DND-41 (cell line): ENCODE results near the gene C9orf153.
"Not testable (repeated sequence)": the region's sequence is repeated elsewhere in the genome, so short reads cannot be mapped to it uniquely, and the experiment has no call there.

Experiments used
- ATAC-seq: fragments of 200-7000 bp; cut with Tn5 transposase; 3 replicates; pipeline ENCODE4 v1.9.1; 2021; ENCODE audit warnings: low read depth; ENCODE audit not compliant: insufficient read depth
- DNase-seq: peaks from one replicate; pipeline ENCODE4 v3.0.0-alpha.2; 2020
- H2AFZ ChIP-seq: 2 replicates; pipeline ENCODE4 v1.6.0; 2012; ENCODE audit warnings: low read depth, low read length
- H3K27ac ChIP-seq: 2 replicates; pipeline ENCODE4 v1.5.1; 2012; ENCODE audit warnings: low read length, inconsistent platforms
- H3K27me3 ChIP-seq: fragments of 200-600 bp; sonication (generic); 2 replicates; pipeline ENCODE4 v1.6.0; 2012; ENCODE audit warnings: low read length, mild to moderate bottlenecking, inconsistent platforms; ENCODE audit not compliant: insufficient read depth, poor library complexity
- H3K36me3 ChIP-seq: 2 replicates; pipeline ENCODE4 v1.5.1; 2012; ENCODE audit warnings: low read length, inconsistent platforms; ENCODE audit not compliant: insufficient read depth
- H3K4me1 ChIP-seq: 2 replicates; pipeline ENCODE4 v1.5.1; 2012; ENCODE audit warnings: mild to moderate bottlenecking, low read length; ENCODE audit not compliant: insufficient read depth
- H3K4me2 ChIP-seq: 2 replicates; pipeline ENCODE4 v1.6.0; 2012; ENCODE audit warnings: mild to moderate bottlenecking, moderate library complexity, low read length, inconsistent platforms; ENCODE audit not compliant: insufficient read depth
- H3K4me3 ChIP-seq, 2 experiments: fragments of 200-600 bp in 1 of 2; shearing (Covaris generic) in 1 of 2; 2 replicates each; pipeline ENCODE4 v1.5.1; 2012 to 2016; ENCODE audit warnings: inconsistent platforms in 2 of 2, low read length in 2 of 2, mild to moderate bottlenecking in 2 of 2, low read depth in 1 of 2, moderate library complexity in 1 of 2
- H3K79me2 ChIP-seq: 2 replicates; pipeline ENCODE4 v1.6.0; 2012; ENCODE audit warnings: low read length, inconsistent platforms; ENCODE audit not compliant: insufficient read depth
- H3K9ac ChIP-seq: 2 replicates; pipeline ENCODE4 v1.6.0; 2012; ENCODE audit warnings: low read depth, mild to moderate bottlenecking, inconsistent platforms, low read length, moderate library complexity
- H3K9me3 ChIP-seq: 2 replicates; pipeline ENCODE4 v1.5.1; 2012; ENCODE audit warnings: low read length, moderate library complexity, mild to moderate bottlenecking, inconsistent platforms; ENCODE audit not compliant: insufficient read depth, severe bottlenecking
- H4K20me1 ChIP-seq: 2 replicates; pipeline ENCODE4 v1.6.0; 2012; ENCODE audit warnings: low read length; ENCODE audit not compliant: insufficient read depth
- EZH2 ChIP-seq: IDR thresholded peaks from 3 replicates; pipeline ENCODE4 v1.6.1; 2012; ENCODE audit warnings: borderline replicate concordance, low read depth, mild to moderate bottlenecking, moderate library complexity, low read length, inconsistent platforms; ENCODE audit not compliant: severe bottlenecking
- TF ChIP-seq, protein P1 (sequence below): IDR thresholded peaks from 2 replicates; pipeline ENCODE4 v1.5.1; 2012; ENCODE audit warnings: borderline replicate concordance, low read length, moderate library complexity, mild to moderate bottlenecking; ENCODE audit not compliant: poor library complexity, severe bottlenecking; ENCODE audit errors: extremely low read depth

Gene C9orf153

GRCh38 chr9:86298873-86299272 is 39.4 kb upstream of the C9orf153 start:
- no peaks in the 10 kb centered on the region for H4K20me1 ChIP-seq
- H2AFZ ChIP-seq = no peak overlapping the region
- ATAC-seq (no peak), DNase-seq (no peak)
- no peaks in the 10 kb centered on the region for H3K27me3 ChIP-seq
- H3K4me3 ChIP-seq = no peak overlapping the region
- no peak overlapping the region for H3K27ac ChIP-seq
- no peak overlapping the region for H3K4me2 ChIP-seq
- H3K9me3 ChIP-seq = no peaks in the 10 kb centered on the region
- no peaks in the 10 kb centered on the region for H3K79me2 ChIP-seq
- TF ChIP-seq, protein P1, sequence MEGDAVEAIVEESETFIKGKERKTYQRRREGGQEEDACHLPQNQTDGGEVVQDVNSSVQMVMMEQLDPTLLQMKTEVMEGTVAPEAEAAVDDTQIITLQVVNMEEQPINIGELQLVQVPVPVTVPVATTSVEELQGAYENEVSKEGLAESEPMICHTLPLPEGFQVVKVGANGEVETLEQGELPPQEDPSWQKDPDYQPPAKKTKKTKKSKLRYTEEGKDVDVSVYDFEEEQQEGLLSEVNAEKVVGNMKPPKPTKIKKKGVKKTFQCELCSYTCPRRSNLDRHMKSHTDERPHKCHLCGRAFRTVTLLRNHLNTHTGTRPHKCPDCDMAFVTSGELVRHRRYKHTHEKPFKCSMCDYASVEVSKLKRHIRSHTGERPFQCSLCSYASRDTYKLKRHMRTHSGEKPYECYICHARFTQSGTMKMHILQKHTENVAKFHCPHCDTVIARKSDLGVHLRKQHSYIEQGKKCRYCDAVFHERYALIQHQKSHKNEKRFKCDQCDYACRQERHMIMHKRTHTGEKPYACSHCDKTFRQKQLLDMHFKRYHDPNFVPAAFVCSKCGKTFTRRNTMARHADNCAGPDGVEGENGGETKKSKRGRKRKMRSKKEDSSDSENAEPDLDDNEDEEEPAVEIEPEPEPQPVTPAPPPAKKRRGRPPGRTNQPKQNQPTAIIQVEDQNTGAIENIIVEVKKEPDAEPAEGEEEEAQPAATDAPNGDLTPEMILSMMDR = no peak
- no peak for TF ChIP-seq EZH2
- H3K36me3 ChIP-seq = peaks cover 63% of the 10 kb centered on the region
- H3K4me1 ChIP-seq = no peaks in the 10 kb centered on the region
- no peak overlapping the region for H3K9ac ChIP-seq

- DNase-seq = not testable (repeated sequence)
Observed at GRCh38 chr9:86290341-86290740, 30.9 kb upstream of the C9orf153 start.

DNA sequence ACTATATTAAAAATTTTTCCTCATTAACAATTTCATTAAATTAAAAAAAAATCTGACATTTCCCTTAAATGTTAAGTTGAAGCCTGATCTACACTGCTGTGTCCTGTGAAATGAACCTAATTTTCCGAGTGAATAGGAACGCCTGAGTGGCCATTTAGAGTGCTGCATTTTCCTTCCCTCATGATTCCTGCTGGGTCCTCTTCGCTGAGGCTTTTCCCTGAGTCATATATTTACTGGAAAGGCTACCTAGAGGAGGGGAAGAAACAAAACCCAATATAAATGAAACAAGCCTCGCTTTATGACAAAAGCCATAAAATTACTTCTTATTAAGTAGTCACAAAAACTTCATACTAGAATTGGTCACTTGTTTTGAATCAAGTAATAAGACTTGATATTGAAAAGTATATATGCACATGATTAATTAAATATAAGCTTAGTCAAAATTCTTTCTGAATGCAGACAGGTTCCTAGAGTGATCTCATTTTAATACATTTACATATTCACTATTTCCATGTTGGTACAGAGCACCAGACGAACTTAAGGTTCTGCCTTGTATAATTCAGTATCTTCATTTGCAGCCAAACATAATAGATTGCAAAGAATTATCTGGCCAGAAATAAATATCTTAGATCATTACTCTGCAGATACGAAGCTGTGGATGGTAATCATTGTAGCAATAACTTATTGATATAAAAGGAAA is 29.2 kb upstream of the C9orf153 start:
- TF ChIP-seq, protein P1 = no peak
- no peak for TF ChIP-seq EZH2
- no peak overlapping the region for H3K4me2 ChIP-seq
- H4K20me1 ChIP-seq = no peaks in the 10 kb centered on the region
- no peak overlapping the region for H3K4me3 ChIP-seq
- H2AFZ ChIP-seq = no peak overlapping the region
- H3K4me1 ChIP-seq = no peaks in the 10 kb centered on the region
- no peaks in the 10 kb centered on the region for H3K27me3 ChIP-seq
- H3K36me3 ChIP-seq = no peaks in the 10 kb centered on the region
- DNase-seq = no peak
- no peak for ATAC-seq
- H3K27ac ChIP-seq = no peak overlapping the region
- no peak overlapping the region for H3K9ac ChIP-seq
- H3K9me3 ChIP-seq = no peaks in the 10 kb centered on the region
- H3K79me2 ChIP-seq = no peaks in the 10 kb centered on the region

More at GRCh38 chr9:86290341-86290740, 30.9 kb upstream of the C9orf153 start:
- not testable (repeated sequence) for ATAC-seq, H3K79me2 ChIP-seq, H2AFZ ChIP-seq, H4K20me1 ChIP-seq, H3K36me3 ChIP-seq, H3K27me3 ChIP-seq, H3K9me3 ChIP-seq, H3K9ac ChIP-seq, H3K4me1 ChIP-seq, H3K27ac ChIP-seq, H3K4me2 ChIP-seq, H3K4me3 ChIP-seq

DNA sequence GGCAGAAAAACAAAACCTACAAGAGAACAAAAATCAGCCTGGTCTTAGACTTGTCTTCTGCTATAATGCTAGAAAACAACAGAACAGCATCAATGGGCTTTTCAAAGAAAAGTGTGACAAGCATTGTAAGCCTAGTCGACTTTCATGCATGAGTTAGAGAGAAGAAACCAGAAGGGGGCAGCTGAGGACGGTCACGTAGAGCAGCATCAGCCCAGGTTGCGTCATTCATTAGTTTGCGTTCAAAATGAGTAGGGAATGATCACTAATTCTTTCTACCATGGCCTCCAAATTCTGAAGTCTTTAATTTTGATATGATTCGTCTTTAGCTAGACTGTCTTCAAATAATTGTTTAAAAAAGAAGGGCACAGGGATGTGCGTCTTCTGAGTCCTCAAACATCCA is 27.6 kb upstream of the C9orf153 start:
- Histone ChIP-seq H3K27ac (no peak overlapping the region), H3K4me3 (no peak overlapping the region), H3K9me3 (no peaks in the 10 kb centered on the region), H3K9ac (no peak overlapping the region), H3K36me3 (no peaks in the 10 kb centered on the region), H3K79me2 (peaks cover 3% of the 10 kb centered on the region; the same call in 1 of the 2 replicates), H3K4me1 (peaks cover 8% of the 10 kb centered on the region), H4K20me1 (no peaks in the 10 kb centered on the region), H3K4me2 (no peak overlapping the region), H3K27me3 (no peaks in the 10 kb centered on the region), H2AFZ (no peak overlapping the region)
- no peak for ATAC-seq
- DNase-seq = no peak
- TF ChIP-seq, protein P1 = peak; percentile 32
- no peak for TF ChIP-seq EZH2
